IgD-negative memory B cell (primary cell): Measurements from ENCODE around the gene SARS1. TPM values are rescaled to one million over a fixed set of nuclear protein-coding genes. Genes with fewer than 3 reads are reported as not detected.

Experiments
- polyA plus RNA-seq: library from polyadenylated mRNA; unstranded; fragments of 300-500 nt; fragmentation: Illumina TruSeq; gene quantifications from one replicate; pipeline ENCODE4 v1.2.3, GENCODE V29; 2021

The SARS1 gene
- polyA plus RNA-seq, 1 donor from 2014 or later = 127 TPM

Other genes with a start within 250 kb of the SARS1 start
- gene WDR47, start 171.8 kb upstream of the SARS1 start, polyA plus RNA-seq = 3.7 TPM
- gene TAF13, start 137.9 kb upstream of the SARS1 start, polyA plus RNA-seq = 2.7 TPM
- gene TMEM167B, start 123.2 kb upstream of the SARS1 start, polyA plus RNA-seq = 34.8 TPM
- 1.0 TPM for gene ELAPOR1, start 99.8 kb upstream of the SARS1 start, polyA plus RNA-seq
- 0.15 TPM for gene CELSR2, start 35.6 kb downstream of the SARS1 start, polyA plus RNA-seq
- gene PSRC1, start 69.2 kb downstream of the SARS1 start, polyA plus RNA-seq = not detected
- not detected for gene MYBPHL, start 93.1 kb downstream of the SARS1 start, polyA plus RNA-seq
- gene SORT1, start 184.0 kb downstream of the SARS1 start, polyA plus RNA-seq = 0.09 TPM
- gene PSMA5, start 212.5 kb downstream of the SARS1 start, polyA plus RNA-seq = 77.1 TPM